Adrenal gland (tissue), 5 donors: ENCODE results near the gene UST.

Source experiments
- POLR2A ChIP-seq, 2 donors: fragments of 450-650 bp; IDR thresholded peaks; one replicate each; pipeline ENCODE4 v1.6.1; 2017; ENCODE audit warnings: antibody characterized with exemption in 2 of 2, mild to moderate bottlenecking in 2 of 2, moderate library complexity in 1 of 2
- TF ChIP-seq, protein P1 (sequence below), 6 experiments: fragments of 450-650 bp in 4 of 6; fragments of 200-600 bp in 2 of 6; sonication (generic) in 1 of 6; IDR thresholded peaks; 1 replicate in 5 of 6; 2 replicates in 1 of 6; pipeline versions ENCODE4 v1.5.1 to v1.8.0; 2016 to 2021; ENCODE audit warnings: antibody characterized with exemption in 6 of 6, mild to moderate bottlenecking in 2 of 6, moderate library complexity in 1 of 6
- donor health status: DM: no; HTN: no; CAD: no.

DNA sequence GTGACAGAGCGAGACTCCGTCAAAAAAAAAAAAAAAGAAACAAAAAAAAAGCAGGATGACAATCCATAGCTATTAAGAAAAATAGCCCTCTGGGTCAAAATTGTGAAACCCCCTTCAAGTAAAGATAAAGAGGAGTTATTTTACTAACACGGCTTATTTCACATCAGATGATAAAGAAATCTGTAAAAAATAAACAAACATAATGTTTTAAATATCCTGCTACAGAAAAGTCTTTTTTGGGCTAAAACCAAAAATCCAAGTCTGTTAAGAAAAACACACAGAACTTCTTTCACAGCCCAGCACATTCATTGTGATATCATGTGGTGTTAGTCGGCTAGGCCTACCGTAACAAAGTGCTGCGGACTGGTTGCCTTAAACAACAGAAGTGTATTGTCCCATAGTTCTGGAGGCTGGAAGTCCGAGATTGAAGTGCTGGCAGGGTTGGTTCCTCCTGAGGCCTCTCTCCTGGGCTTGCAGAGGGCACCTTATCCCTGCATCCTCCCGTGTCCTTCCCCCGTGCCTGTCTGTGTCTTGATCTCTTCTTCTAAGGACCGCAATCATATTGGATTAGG, 331.5 kb downstream of the UST start:
- TF ChIP-seq, protein P1, sequence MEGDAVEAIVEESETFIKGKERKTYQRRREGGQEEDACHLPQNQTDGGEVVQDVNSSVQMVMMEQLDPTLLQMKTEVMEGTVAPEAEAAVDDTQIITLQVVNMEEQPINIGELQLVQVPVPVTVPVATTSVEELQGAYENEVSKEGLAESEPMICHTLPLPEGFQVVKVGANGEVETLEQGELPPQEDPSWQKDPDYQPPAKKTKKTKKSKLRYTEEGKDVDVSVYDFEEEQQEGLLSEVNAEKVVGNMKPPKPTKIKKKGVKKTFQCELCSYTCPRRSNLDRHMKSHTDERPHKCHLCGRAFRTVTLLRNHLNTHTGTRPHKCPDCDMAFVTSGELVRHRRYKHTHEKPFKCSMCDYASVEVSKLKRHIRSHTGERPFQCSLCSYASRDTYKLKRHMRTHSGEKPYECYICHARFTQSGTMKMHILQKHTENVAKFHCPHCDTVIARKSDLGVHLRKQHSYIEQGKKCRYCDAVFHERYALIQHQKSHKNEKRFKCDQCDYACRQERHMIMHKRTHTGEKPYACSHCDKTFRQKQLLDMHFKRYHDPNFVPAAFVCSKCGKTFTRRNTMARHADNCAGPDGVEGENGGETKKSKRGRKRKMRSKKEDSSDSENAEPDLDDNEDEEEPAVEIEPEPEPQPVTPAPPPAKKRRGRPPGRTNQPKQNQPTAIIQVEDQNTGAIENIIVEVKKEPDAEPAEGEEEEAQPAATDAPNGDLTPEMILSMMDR (IDR thresholded peaks at IDR 0.05) = no peak
- no peak for TF ChIP-seq POLR2A (IDR thresholded peaks at IDR 0.05)
